OCI-LY3 (cell line): Measurements from ENCODE around the gene TMEM94.
"Not testable (repeated sequence)": the region's sequence is repeated elsewhere in the genome, so short reads cannot be mapped to it uniquely, and the experiment has no call there.

ENCODE experiments used
- H2AFZ ChIP-seq: fragments of 200-600, 300-600 bp; shearing (Covaris generic); 2 replicates; pipeline ENCODE4 v1.6.0; 2014; ENCODE audit warnings: antibody characterized with exemption, low read depth, low read length
- H3K27ac ChIP-seq: fragments of 200-600, 300-600 bp; sonication (generic); 2 replicates; pipeline ENCODE4 v1.5.1; 2014; ENCODE audit warnings: mild to moderate bottlenecking, low read length, moderate library complexity, mixed read lengths
- H3K27me3 ChIP-seq: fragments of 200-600, 300-600 bp; sonication (generic); 2 replicates; pipeline ENCODE4 v1.6.1; 2014; ENCODE audit warnings: low read depth, low read length, mixed read lengths
- H3K36me3 ChIP-seq: fragments of 200-600, 300-600 bp; sonication (generic); replicated peaks from 2 replicates; pipeline ENCODE3; 2014; ENCODE audit warnings: low read depth, low read length, mixed read lengths
- H3K4me1 ChIP-seq: fragments of 300-600, 200-600 bp; sonication (generic); 2 replicates; pipeline ENCODE4 v1.6.1; 2014; ENCODE audit warnings: low read length, mixed read lengths
- H3K4me2 ChIP-seq: fragments of 200-600, 300-600 bp; sonication (generic); 2 replicates; pipeline ENCODE4 v1.6.1; 2014; ENCODE audit warnings: low read length, mixed read lengths
- H3K4me3 ChIP-seq: fragments of 300-600, 200-600 bp; sonication (generic); 2 replicates; pipeline ENCODE4 v1.5.1; 2014; ENCODE audit warnings: antibody characterized with exemption, mild to moderate bottlenecking, low read length, moderate library complexity
- H3K79me2 ChIP-seq: fragments of 300-600, 200-600 bp; shearing (Covaris generic); 2 replicates; pipeline ENCODE4 v1.6.1; 2014; ENCODE audit warnings: mild to moderate bottlenecking, low read length, mixed read lengths
- H3K9ac ChIP-seq: fragments of 300-600, 200-600 bp; shearing (Covaris generic); 2 replicates; pipeline ENCODE4 v1.6.0; 2014; ENCODE audit warnings: mild to moderate bottlenecking, low read length, moderate library complexity
- H3K9me3 ChIP-seq: fragments of 200-600, 300-600 bp; shearing (Covaris generic); 2 replicates; pipeline ENCODE4 v1.6.1; 2014; ENCODE audit warnings: low read length, mixed read lengths; ENCODE audit not compliant: insufficient read depth
- H4K20me1 ChIP-seq: fragments of 200-600, 300-600 bp; sonication (generic); 2 replicates; pipeline ENCODE4 v1.6.1; 2016; ENCODE audit warnings: low read length, mixed read lengths; ENCODE audit not compliant: insufficient read depth
- CTCF ChIP-seq: fragments of 200-600, 300-600 bp; sonication (generic); IDR thresholded peaks from 2 replicates; pipeline ENCODE4 v1.5.1; 2014; ENCODE audit warnings: antibody characterized with exemption, low read length, low read depth
- EZH2phosphoT487 ChIP-seq: fragments of 200-600 bp; shearing (Covaris generic); IDR thresholded peaks from 2 replicates; pipeline ENCODE4 v1.6.1; 2018; ENCODE audit warnings: antibody characterized with exemption, mixed run types, low read depth

The TMEM94 gene

GRCh38 chr17:75445296-75445695 lies 11.1 kb upstream of the TMEM94 start:
- no peak overlapping the region for H3K9ac ChIP-seq
- no peaks in the 10 kb centered on the region for H4K20me1 ChIP-seq
- no peak overlapping the region for H3K4me2 ChIP-seq
- no peaks in the 10 kb centered on the region for H3K27me3 ChIP-seq
- H3K9me3 ChIP-seq: no peaks in the 10 kb centered on the region
- no peak overlapping the region for H3K27ac ChIP-seq
- no peak for TF ChIP-seq CTCF
- no peak for TF ChIP-seq EZH2phosphoT487
- H2AFZ ChIP-seq: no peak overlapping the region
- H3K4me1 ChIP-seq: no peaks in the 10 kb centered on the region
- H3K36me3 ChIP-seq: no peaks in the 10 kb centered on the region
- no peaks in the 10 kb centered on the region for H3K79me2 ChIP-seq
- no peak overlapping the region for H3K4me3 ChIP-seq

- not testable (repeated sequence) for H3K9me3 ChIP-seq, H3K4me2 ChIP-seq, H3K27me3 ChIP-seq, H3K79me2 ChIP-seq, H4K20me1 ChIP-seq, H3K4me3 ChIP-seq, H3K4me1 ChIP-seq, H3K27ac ChIP-seq, H2AFZ ChIP-seq, H3K9ac ChIP-seq, H3K36me3 ChIP-seq
These were observed 10.5 kb upstream of the TMEM94 start for GRCh38 chr17:75445896-75446295.

GRCh38 chr17:75447951-75448856 lies 8.2 kb upstream of the TMEM94 start:
- no peaks in the 10 kb centered on the region for H3K9me3 ChIP-seq
- H3K27me3 ChIP-seq: no peaks in the 10 kb centered on the region
- no peak overlapping the region for H3K4me2 ChIP-seq
- TF ChIP-seq EZH2phosphoT487 (no peak), CTCF (no peak)
- H2AFZ ChIP-seq: 0 out of 2 replicates have a peak overlapping the region, but pooled peaks have one; percentile 60
- H3K79me2 ChIP-seq: no peaks in the 10 kb centered on the region
- H3K36me3 ChIP-seq: no peaks in the 10 kb centered on the region
- H3K27ac ChIP-seq: no peak overlapping the region
- H4K20me1 ChIP-seq: no peaks in the 10 kb centered on the region
- no peaks in the 10 kb centered on the region for H3K4me1 ChIP-seq
- no peak overlapping the region for H3K9ac ChIP-seq
- H3K4me3 ChIP-seq: no peak overlapping the region

GRCh38 chr17:75450270-75450669 lies 6.2 kb upstream of the TMEM94 start:
- H3K4me3 ChIP-seq: no peak overlapping the region
- no peaks in the 10 kb centered on the region for H4K20me1 ChIP-seq
- TF ChIP-seq EZH2phosphoT487 (no peak), CTCF (no peak)
- no peaks in the 10 kb centered on the region for H3K36me3 ChIP-seq
- H3K9ac ChIP-seq: no peak overlapping the region
- peaks cover 9% of the 10 kb centered on the region for H3K4me1 ChIP-seq
- no peak overlapping the region for H2AFZ ChIP-seq
- no peaks in the 10 kb centered on the region for H3K79me2 ChIP-seq
- H3K9me3 ChIP-seq: no peaks in the 10 kb centered on the region
- no peak overlapping the region for H3K4me2 ChIP-seq
- H3K27me3 ChIP-seq: no peaks in the 10 kb centered on the region
- H3K27ac ChIP-seq: no peak overlapping the region
